Measurements from ENCODE around the gene SYTL3.

DNA sequence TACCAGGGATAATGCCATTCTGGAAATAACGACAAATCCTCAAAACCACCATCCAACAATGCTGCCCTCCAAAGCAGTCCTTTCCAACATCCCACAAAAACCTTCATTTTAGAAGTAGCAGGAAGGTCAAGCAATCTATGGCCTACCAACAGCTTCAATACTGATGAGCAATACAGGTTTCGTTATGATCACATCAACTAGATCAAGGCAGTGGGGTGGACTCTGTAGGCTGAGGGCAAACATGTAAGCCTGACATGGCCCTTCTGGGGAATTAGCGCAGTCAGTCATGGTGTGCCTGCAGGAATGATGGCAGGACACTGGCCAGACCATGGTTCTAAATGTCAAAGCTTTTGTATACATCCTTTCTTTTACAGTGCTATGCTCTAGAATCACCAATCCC is 127.7 kb downstream of the SYTL3 start:
- TF ChIP-seq POLR2A (IDR thresholded peaks at IDR 0.05) = no peak
- no peak for TF ChIP-seq CTCF (IDR thresholded peaks at IDR 0.05)
